Left lung (tissue), 10 donors: ENCODE measurements around the gene MRI1. TPM values are rescaled to one million over a fixed set of nuclear protein-coding genes. Genes with fewer than 3 reads are reported as not detected.

ENCODE experiments used
- ATAC-seq: fragments of 200-7000 bp; cut with Tn5 transposase; one replicate; pipeline ENCODE4 v1.9.1; 2020; ENCODE audit warnings: moderate library complexity
- DNase-seq, 4 donors: peaks; one replicate each; pipeline ENCODE4 v3.0.0-alpha.2; 2013 to 2020
- H3K27ac ChIP-seq, 2 donors: fragments of 200-600 bp; sonication (generic) in 1 of 2; one replicate each; pipeline versions ENCODE4 v1.5.0 to v1.8.0; 2020 to 2021
- H3K27me3 ChIP-seq, 2 donors: fragments of 200-600 bp; sonication (generic) in 1 of 2; one replicate each; pipeline versions ENCODE4 v1.5.0 to v1.8.0; 2020 to 2021
- H3K36me3 ChIP-seq, 2 donors: fragments of 200-600 bp; sonication (generic) in 1 of 2; one replicate each; pipeline versions ENCODE4 v1.5.0 to v1.8.0; 2020 to 2021
- H3K4me1 ChIP-seq, 2 donors: fragments of 200-600 bp; one replicate each; pipeline ENCODE4 v1.8.0; 2021
- H3K4me3 ChIP-seq, 2 donors: fragments of 200-600 bp; sonication (generic) in 1 of 2; one replicate each; pipeline versions ENCODE4 v1.5.0 to v1.8.0; 2020 to 2021; ENCODE audit warnings: mild to moderate bottlenecking in 1 of 2
- H3K9me3 ChIP-seq, 2 donors: fragments of 200-600 bp; sonication (generic) in 1 of 2; one replicate each; pipeline versions ENCODE4 v1.5.0 to v1.8.0; 2020 to 2021
- intact Hi-C, 2 donors: fragments of 100-400 bp; cut with DNase I; formaldehyde crosslinking; loops; one replicate each; pipeline versions ENCODE4 v1.11.2 to v1.14.2; 2022
- polyA plus RNA-seq, 6 donors: library from polyadenylated mRNA; unstranded; fragments of 120-200 nt; gene quantifications; one replicate each; pipeline ENCODE4 v1.2.1, GENCODE V29; 2013; ENCODE audit not compliant: insufficient read length in 6 of 6
- total RNA-seq, 2 donors: library from RNA; stranded (reverse); fragmentation: NEBNext Ultra II Directional; extraction: Animal tissue kit (Norgen Biotek cat#: 25700); gene quantifications; one replicate each; pipeline ENCODE4 v1.2.1, GENCODE V29; 2021
- TF ChIP-seq, protein P1 (sequence below), 2 donors: fragments of 200-600 bp; sonication (generic) in 1 of 2; IDR thresholded peaks; one replicate each; pipeline versions ENCODE4 v1.5.0 to v1.8.0; 2021; ENCODE audit warnings: antibody characterized with exemption in 2 of 2
- donor health status: DM: no; HTN: yes; CAD: no.
- donor health status: DM: no; HTN: no; CAD: no.

MRI1 gene
- total and polyA plus RNA-seq, 8 donors: 29.0 to 76.7 (median 47.9) TPM

DNA sequence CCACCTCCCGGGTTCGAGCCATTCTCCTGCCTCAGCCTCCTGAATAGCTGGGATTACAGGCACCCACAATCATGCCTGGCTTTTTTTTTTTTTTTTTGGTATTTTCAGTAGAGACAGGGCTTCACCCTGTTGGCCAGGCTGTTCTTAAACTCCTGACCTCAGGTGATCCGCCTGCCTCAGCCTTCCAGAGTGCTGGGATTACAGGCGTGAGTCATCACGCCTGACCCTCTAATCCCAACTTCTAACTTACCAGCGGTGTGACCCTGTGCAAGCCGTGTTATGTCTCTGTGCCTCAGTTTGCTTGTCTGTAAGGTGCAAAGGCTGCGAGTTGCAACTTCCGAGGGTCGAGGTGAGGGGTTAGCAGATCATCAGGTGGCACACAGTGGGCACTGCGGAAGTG is 48.2 kb downstream of the MRI1 start:
- TF ChIP-seq, protein P1, sequence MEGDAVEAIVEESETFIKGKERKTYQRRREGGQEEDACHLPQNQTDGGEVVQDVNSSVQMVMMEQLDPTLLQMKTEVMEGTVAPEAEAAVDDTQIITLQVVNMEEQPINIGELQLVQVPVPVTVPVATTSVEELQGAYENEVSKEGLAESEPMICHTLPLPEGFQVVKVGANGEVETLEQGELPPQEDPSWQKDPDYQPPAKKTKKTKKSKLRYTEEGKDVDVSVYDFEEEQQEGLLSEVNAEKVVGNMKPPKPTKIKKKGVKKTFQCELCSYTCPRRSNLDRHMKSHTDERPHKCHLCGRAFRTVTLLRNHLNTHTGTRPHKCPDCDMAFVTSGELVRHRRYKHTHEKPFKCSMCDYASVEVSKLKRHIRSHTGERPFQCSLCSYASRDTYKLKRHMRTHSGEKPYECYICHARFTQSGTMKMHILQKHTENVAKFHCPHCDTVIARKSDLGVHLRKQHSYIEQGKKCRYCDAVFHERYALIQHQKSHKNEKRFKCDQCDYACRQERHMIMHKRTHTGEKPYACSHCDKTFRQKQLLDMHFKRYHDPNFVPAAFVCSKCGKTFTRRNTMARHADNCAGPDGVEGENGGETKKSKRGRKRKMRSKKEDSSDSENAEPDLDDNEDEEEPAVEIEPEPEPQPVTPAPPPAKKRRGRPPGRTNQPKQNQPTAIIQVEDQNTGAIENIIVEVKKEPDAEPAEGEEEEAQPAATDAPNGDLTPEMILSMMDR (IDR thresholded peaks at IDR 0.05): no peak

DNA sequence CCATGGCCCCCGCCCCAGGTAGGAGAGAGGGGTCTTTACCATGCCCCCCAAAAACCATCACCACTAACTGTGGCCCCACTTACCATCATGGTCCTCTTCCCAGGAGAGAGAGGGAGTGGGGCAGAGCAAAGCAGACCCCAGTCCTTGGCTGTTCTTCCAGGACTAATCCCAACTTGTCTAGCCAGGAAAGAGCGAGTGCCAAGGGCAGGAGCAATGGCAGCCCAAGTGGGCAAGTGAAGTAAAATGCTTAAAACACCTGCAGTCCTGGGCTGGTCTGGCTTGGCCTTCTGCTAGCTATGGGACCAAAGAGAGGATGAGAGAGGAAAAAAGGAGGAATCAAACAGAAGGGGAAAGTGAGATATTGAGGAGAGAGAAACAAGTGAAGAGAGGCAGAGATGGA is 48.8 kb downstream of the MRI1 start:
- Histone ChIP-seq H3K36me3 (peaks cover 0 to 67% of the 10 kb centered on the region in 2 donors), H3K4me1 (no peaks in the 10 kb centered on the region), H3K27ac (no peak overlapping the region), H3K27me3 (no peaks in the 10 kb centered on the region), H3K9me3 (no peaks in the 10 kb centered on the region), H3K4me3 (no peak overlapping the region)
- TF ChIP-seq, protein P1 (IDR thresholded peaks at IDR 0.05): no peak
- ATAC-seq: no peak
- no peak for DNase-seq
- intact Hi-C loops: no loop called here

More for the DNA sequence above, 48.2 kb downstream of the MRI1 start:
- Histone ChIP-seq H3K4me1 (no peaks in the 10 kb centered on the region), H3K27ac (no peak overlapping the region), H3K9me3 (no peaks in the 10 kb centered on the region), H3K4me3 (no peak overlapping the region), H3K27me3 (no peaks in the 10 kb centered on the region), H3K36me3 (peaks cover 0 to 70% of the 10 kb centered on the region in 2 donors)
- intact Hi-C loops: no loop called here
- no peak for DNase-seq
- no peak for ATAC-seq

DNA sequence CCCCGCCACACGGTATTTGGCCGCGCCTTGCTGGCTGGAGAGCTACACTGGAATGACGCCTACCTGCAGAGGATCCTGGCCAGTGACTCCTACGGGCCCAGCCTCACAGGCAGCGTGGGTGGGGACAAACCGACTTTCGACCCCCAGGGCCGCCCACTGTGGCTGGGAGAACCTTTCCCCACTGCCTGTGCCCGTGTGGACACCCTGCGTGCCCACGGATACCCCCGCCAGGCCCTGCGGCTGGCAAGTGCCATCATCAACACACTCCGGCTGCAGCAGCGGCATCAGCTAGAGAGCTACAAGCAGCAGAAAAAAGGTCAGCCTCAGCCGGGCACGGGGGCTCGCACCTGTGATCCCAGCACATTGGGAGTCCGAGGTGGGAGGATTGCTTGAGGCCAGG is 50.2 kb downstream of the MRI1 start:
- H3K4me1 ChIP-seq: no peaks in the 10 kb centered on the region
- TF ChIP-seq, protein P1 (IDR thresholded peaks at IDR 0.05): no peak
- no peaks in the 10 kb centered on the region for H3K27me3 ChIP-seq
- ATAC-seq (no peak), DNase-seq (no peak)
- no peaks in the 10 kb centered on the region for H3K9me3 ChIP-seq
- peaks cover 0 to 57% of the 10 kb centered on the region in 2 donors for H3K36me3 ChIP-seq
- no peak overlapping the region for H3K4me3 ChIP-seq
- H3K27ac ChIP-seq: no peak overlapping the region
- intact Hi-C loops: no loop called here

DNA sequence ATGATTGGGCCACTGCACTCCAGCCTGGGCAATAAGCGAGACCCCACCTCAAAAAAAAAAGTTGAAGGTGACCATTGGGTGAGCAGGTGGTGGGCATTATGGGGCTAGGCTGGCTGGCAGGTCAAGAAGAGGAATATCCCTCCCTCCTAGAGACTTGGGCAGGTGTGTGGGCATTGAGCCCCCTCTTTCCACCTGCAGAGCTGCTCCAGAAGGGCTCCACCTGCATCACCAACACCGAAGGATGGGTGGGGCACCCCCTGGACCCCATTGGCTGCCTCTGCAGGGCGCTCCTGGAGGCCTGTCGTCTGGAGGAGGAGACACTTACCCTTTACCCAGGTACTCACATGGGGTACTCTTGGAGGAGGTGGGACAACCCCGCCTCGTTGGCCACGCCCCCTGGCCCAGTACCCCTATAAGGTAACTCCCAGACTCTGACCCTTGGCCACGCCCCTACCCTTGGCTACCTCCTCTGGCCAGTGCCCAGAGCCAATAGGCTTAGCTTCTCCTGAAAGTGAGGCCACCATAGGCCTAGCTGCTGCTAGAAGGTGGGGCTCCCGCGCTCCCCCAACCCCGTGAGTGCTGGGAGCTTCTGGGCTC is 52.8 kb downstream of the MRI1 start:
- intact Hi-C loops: no loop called here
- H3K9me3 ChIP-seq: no peaks in the 10 kb centered on the region
- TF ChIP-seq, protein P1 (IDR thresholded peaks at IDR 0.05): no peak
- peak; percentile 78 for ATAC-seq
- H3K27ac ChIP-seq: peak overlapping the region in 1 of 2 donors; percentile 41
- H3K4me1 ChIP-seq: no peaks in the 10 kb centered on the region
- peak overlapping the region in 1 of 2 donors; percentile 33 for H3K4me3 ChIP-seq
- peak in 1 of 4 donors; percentile 83 for DNase-seq
- H3K27me3 ChIP-seq: no peaks in the 10 kb centered on the region
- peaks cover 0 to 55% of the 10 kb centered on the region in 2 donors for H3K36me3 ChIP-seq

DNA sequence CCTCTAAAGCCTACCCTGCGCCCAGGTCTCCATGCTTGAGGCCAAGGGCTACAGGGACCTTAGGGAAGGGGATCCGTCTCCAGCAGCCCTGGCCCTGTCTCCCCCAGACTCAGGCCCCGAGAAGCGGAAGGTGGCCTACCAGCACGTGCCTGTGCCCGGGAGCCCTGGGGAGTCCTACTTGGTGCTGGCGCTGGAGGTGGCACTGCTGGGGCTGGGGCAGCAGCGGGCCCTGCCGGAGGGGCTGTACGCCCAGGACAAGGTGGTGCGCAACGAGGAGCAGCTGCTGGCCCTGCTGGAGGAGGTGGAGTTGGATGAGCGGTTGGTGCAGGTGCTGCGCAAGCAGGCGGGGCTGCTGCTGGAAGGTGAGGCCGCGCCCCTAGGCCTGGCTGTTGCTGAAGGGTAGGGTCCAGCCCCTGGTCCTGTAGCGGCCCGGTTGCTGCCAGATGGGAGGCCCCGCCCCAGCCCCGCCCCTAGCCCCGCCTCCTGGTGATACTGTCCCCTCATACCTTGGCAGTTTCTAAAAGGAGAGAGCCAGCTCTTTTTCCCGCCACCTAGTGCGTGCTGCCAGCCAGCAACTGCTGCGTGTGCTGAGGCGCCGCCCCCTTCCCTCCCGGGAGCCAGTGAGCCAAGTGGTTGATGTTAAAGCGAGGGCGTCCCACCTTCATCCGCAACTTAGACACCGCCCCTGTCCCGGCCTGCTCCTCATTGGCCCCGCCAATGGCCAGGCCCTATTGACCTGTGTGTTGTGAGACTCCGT is 53.5 kb downstream of the MRI1 start:
- intact Hi-C loops: no loop called here
- Histone ChIP-seq H3K9me3 (no peaks in the 10 kb centered on the region), H3K36me3 (peaks cover 0 to 52% of the 10 kb centered on the region in 2 donors), H3K27ac (peak overlapping the region in 1 of 2 donors; percentile 41), H3K4me1 (peaks cover 0 to 3% of the 10 kb centered on the region in 2 donors), H3K4me3 (peak overlapping the region in 1 of 2 donors; percentile 33), H3K27me3 (no peaks in the 10 kb centered on the region)
- TF ChIP-seq, protein P1 (IDR thresholded peaks at IDR 0.05): no peak
- ATAC-seq (peak; percentile 94), DNase-seq (peak in 3 of 4 donors; percentile 84 to 91 (median 87))
